Sigmoid colon (tissue), 4 donors: ENCODE data around the gene ETV1.

Experiments
- CTCF ChIP-seq, 4 experiments: fragments of 450-650 bp in 3 of 4; fragments of 200-600 bp in 1 of 4; IDR thresholded peaks; one replicate each; pipeline ENCODE4 v1.5.1; 2016 to 2019; ENCODE audit warnings: antibody characterized with exemption in 4 of 4, mild to moderate bottlenecking in 3 of 4, moderate library complexity in 2 of 4
- POLR2A ChIP-seq, 2 donors: fragments of 450-650 bp; IDR thresholded peaks; one replicate each; pipeline ENCODE4 v1.6.1; 2016; ENCODE audit warnings: antibody characterized with exemption in 2 of 2, mild to moderate bottlenecking in 2 of 2, moderate library complexity in 2 of 2
- POLR2AphosphoS5 ChIP-seq, 4 donors: sonication (generic); formaldehyde crosslinking; IDR thresholded peaks; one replicate each; pipeline ENCODE4 v1.6.1; 2017; ENCODE audit warnings: antibody characterized with exemption in 4 of 4

DNA sequence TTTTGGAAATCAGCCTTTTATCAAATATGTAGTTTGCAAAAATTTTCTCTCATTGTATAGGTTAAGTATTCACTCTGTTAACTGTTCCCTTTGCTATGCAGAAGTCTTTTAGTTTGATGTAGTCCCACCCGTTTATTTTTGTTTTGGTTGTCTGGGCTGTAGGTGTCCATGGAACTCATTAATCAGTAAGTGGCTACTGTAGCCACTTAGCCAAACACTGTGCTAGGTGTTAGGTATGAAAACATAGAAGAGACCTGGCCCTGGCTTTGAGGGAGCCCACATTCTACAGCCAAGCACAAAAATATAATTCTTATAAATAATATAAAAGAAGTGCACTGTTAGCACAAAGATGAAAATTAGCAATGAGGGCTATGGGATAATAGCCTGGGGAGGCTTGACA lies 133.5 kb downstream of the ETV1 start:
- TF ChIP-seq CTCF (IDR thresholded peaks at IDR 0.05): no peak
- no peak for TF ChIP-seq POLR2A (IDR thresholded peaks at IDR 0.05)
- TF ChIP-seq POLR2AphosphoS5 (IDR thresholded peaks at IDR 0.05): no peak
